ENCODE measurements around the gene RAB5IF. TPM values are rescaled to one million over a fixed set of nuclear protein-coding genes. Genes with fewer than 3 reads are reported as not detected.

The RAB5IF gene
- total and polyA plus RNA-seq, 2 donors (not counting 1 experiment from before 2014, with no cell fraction given), result 41.4 to 69.4 TPM

GRCh38 chr20:36574366-36575135 lies 31.0 kb upstream of the RAB5IF start:
- POLR2A ChIA-PET, result interaction anchor here (0.7 to 6.7 kb wide), 9 partner anchors 8 to 832 kb away, joined by 3 to 81 read pairs (median 4); partner anchors contain the start of genes RAB5IF and RBM39
- peak overlapping the region; percentile 91 for H3K27ac Mint-ChIP-seq

More at GRCh38 chr20:36574366-36575135, 31.0 kb upstream of the RAB5IF start:
- Histone ChIP-seq H4K20me1 (ENCODE audit: control insufficient read depth, insufficient read depth, low read length, poor library complexity, severe bottlenecking) (peaks cover 50% of the 10 kb centered on the region), H3K79me2 (ENCODE audit: control insufficient read depth, insufficient read depth, low read length) (peaks cover 57% of the 10 kb centered on the region), H2AFZ (ENCODE audit: insufficient read depth, low read depth, low read length, poor library complexity, severe bottlenecking) (peak overlapping the region; percentile 21), H3K9ac (ENCODE audit: low read length) (peak overlapping the region; percentile 90), H3K4me2 (replicated peaks; ENCODE audit: low read depth, low read length, poor library complexity, severe bottlenecking) (peak overlapping the region; percentile 98), H3K27ac (ENCODE audit: low read length in 2 of 2) (peak overlapping the region; percentile 97 to 100), H3K4me1 (ENCODE audit: control insufficient read depth in 2 of 2, insufficient read depth in 2 of 2, low read length in 2 of 2) (peaks cover 23 to 34% of the 10 kb centered on the region in 2 donors), H3K4me3 (ENCODE audit: control extremely low read depth in 1 of 5, extremely low read depth in 1 of 5, insufficient read depth in 1 of 5, low read depth in 2 of 5, low read length in 4 of 5) (peak overlapping the region; percentile 22 to 95 (median 88)), H3K27me3 (replicated peaks in 1 of 4; ENCODE audit: control extremely low read depth in 1 of 4, control insufficient read depth in 3 of 4, insufficient read depth in 4 of 4, low read length in 3 of 4) (no peaks in the 10 kb centered on the region), H3K36me3 (replicated peaks in 1 of 2; ENCODE audit: control extremely low read depth in 1 of 2, control insufficient read depth in 1 of 2, extremely low read depth in 1 of 2, insufficient read depth in 2 of 2, low read length in 1 of 2) (peaks cover 0 to 12% of the 10 kb centered on the region in 2 experiments), H3K9me3 (ENCODE audit: control extremely low read depth in 1 of 3, control insufficient read depth in 2 of 3, insufficient read depth in 1 of 3, low read length in 2 of 3) (no peaks in the 10 kb centered on the region)
- WGBS (ENCODE audit: insufficient coverage), result 1% methylated on average over 58 of the region's 69 CpGs
- ATAC-seq (ENCODE audit: low read depth), result peak; percentile 4
- Mint-ChIP-seq H3K9me3 (ENCODE audit: insufficient read depth) (no peaks in the 10 kb centered on the region), H3K4me3 (peak overlapping the region; percentile 92), H3K27me3 (no peaks in the 10 kb centered on the region), H3K4me1 (peaks cover 34% of the 10 kb centered on the region)
- DNase-seq, result peak; percentile 67
- CTCF ChIA-PET, result interaction anchor here (1.2 to 6.1 kb wide), 13 partner anchors 11 to 289 kb away, joined by 3 to 63 read pairs (median 6); partner anchors contain the start of gene RAB5IF
- intact Hi-C loops (cut with micrococcal nuclease), result no loop called here
- TF ChIP-seq CTCF (IDR thresholded peaks at IDR 0.05) (no peak), EZH2 (IDR thresholded peaks at IDR 0.05; ENCODE audit: borderline replicate concordance, insufficient read depth, low read depth, low read length, poor library complexity, severe bottlenecking) (no peak)
